Pulmonary artery endothelial cell (primary cell): ENCODE results near the gene PAPOLG. TPM values are rescaled to one million over a fixed set of nuclear protein-coding genes. Genes with fewer than 3 reads are reported as not detected.

Experiments
- DNase-seq: peaks from one replicate; pipeline ENCODE4 v3.0.0-alpha.2; 2011; ENCODE audit warnings: low read depth, low spot score
- total RNA-seq: library from RNA; depleted of rRNA; stranded (reverse); fragments of >200 nt; gene quantifications from 2 replicates; pipeline ENCODE4 v1.2.3, GENCODE V29; 2014

The PAPOLG gene
- 11.3 and 15.1 TPM in 2 replicates for total RNA-seq

DNA sequence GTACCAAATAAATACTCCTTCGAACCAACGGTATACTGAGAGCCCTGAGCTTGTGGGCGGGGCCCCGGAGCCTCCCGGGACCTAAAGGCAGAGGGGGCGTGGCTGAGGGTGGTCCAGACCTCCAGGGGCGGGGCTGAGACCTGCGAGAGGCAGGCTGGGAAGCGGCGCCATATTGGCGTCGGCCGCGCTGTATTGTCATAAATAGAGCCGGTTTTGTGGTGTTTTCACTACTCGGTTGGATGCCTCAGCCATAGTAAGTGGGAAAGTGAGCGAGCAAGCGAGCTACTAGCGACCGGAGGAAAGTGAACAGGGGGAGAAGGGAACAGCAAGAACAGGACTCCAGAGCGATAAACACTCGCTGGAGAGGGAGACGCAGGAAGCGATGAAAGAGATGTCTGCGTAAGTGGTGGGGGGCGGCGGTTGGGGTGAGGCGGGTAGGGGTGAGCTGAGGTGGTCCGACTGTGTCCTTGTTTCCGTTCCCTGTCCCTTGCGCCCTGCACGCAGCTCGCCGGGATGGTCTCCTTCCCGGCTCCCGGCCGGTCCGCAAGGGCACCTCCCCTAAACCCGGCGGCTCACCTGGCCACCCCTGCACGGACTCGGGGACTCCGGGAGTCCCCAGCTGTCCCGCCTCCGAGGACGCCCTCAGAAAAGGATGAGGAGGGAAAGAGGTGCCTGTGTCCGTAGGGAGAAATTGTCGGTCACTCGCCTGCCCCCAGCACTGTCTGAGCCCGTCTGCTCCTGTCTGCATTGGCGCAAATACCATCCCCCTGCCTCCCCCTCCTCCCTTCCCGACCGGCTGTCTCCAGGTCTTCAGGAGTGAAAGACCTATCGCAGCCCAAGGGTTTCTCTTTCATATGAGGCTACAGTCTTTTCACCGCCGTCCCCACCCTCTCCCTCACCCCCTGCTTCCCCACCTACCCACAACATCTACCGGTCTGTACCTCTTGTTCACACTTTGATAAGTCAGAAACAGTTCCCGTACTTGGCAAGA lies at the start of gene PAPOLG:
PAPOLG (plus strand) TSS at position 172 of the 991 bp plus-strand sequence; CDS start at position 383, 211 bp downstream.
- DNase-seq = peak; percentile 76

DNA sequence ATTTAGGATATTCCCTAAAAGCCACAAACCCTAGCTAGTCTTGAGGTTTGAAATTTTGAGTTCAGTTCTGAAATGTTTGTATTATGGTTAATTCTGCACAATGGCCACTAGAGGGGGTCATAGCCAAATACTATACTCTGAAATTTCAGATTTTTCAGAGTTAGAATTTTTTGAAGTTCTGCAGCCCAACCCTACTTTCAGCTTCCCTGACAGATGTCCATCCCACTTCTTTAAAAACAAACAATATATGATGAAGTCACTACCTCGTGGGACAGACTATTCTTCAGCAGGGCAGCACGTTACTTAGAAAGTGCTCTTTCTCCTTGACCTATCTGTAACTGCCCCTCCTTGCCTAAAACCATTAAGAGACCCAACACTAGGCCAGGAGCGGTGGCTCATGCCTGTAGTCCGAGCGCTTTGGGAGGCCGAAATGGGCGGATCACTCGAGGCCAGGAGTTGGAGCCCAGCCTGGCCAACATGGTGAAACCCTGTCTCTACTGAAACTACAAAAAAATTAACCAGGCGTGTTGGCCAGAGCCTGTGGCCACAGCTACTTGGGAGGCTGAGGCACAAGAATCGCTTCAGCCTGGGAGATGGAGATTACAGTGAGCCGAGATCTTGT lies 48.2 kb upstream of the PAPOLG start:
- no peak for DNase-seq

DNA sequence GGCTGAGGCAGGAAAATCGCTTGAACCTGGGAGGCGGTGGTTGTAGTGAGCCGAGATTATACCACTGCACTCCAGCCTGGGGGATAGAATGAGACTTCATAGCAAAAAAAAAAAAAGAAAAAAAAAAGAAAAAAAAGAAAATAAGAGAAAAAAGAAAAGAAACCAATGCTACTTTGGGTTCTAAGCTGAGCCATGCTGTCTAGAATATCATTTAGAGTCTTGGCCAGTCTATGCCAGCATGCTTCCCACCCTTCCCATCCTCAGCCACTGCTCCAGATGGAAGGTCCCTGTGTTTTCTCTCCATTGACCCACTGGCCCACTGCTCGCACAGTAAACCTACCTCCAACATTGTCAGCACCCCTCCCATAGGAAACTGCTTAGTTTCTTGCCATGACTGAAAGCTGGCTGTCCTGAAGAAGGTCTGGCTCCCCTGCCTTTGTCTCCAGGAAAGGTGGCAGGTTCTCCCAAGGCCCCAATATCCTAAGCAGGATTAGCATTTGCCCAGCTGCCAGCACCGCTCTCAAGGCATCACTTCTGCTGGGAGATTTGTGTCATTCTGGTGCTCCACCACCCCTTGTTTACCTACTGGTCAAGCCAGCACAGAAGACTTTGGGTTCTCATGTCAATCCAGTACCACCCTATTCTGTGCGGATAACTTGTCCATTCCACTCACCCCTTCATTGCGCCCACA lies 47.3 kb upstream of the PAPOLG start:
- DNase-seq = no peak

DNA sequence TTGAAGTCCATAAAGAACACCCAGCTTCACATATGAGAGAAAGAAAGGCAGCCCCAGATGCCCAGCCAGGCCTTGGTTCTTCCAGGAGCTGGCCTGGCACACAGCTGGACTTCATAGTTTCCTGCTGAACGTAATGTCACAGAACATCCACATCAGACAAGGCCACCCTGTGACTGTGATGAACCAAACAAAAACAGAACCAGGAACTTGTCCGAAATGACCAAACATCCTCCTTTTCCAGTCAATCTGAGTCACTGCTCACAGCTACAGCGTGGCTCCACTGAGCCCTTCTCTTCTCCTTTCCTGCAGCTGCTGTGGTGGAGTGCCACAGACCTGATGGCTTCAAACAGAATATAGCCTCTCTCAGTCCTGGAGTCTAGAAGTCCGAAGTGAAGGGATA lies 45.4 kb upstream of the PAPOLG start:
- no peak for DNase-seq

DNA sequence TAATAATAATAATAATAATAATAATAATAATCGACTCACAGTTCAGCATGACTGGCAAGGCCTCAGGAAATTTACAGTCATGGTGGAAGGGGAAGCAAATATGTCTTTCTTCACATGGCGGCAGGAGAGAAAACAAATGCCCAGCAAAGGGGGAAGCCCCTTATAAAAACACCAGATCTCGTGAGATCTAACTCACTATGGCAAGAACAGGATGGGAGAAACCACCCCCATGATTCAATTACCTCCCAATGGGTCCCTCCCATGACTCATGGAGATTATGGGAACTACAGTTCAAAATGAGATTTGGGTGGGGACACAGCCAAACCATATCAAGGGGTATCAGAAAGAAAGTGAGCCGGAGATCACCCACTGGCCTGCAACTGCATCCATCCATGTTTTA lies 40.5 kb upstream of the PAPOLG start:
- no peak for DNase-seq

DNA sequence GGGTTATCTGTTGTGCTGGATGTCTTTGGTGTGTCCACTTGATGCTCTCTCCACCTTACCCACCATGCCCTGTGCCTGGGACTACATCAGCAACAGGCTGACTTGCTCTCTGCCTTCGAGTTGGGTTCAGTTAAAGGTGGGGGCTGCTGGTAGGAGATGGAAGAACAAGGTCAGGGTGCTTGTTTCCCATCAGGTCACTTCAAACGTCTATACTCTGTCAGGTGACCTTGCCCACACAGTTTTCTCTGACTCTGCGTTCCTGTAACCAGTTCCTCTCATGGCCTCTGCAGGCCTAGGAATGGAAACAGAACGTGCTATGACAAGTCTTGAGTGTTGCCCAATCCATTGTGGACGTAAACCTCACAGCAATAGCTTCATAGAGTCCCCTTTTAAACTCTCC lies 38.4 kb upstream of the PAPOLG start:
- DNase-seq = no peak

DNA sequence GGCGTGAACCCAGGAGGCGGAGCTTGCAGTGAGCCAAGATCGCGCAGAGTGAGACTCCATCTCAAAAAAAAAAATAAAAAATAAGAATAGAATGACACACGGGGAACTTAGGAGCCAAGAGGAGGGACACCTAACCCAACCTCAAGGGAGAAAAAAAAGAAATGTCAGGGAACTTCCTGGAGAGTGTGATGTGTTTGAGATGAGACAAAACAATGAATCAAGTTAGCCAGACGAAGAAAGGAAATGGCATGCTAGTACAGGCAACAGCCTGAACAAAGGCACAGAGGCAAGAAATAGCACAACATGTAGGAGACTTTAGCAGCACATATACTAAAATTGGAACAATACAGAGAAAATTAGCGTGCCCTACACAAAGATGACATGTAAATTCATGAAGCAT lies 36.7 kb upstream of the PAPOLG start:
- DNase-seq = no peak

DNA sequence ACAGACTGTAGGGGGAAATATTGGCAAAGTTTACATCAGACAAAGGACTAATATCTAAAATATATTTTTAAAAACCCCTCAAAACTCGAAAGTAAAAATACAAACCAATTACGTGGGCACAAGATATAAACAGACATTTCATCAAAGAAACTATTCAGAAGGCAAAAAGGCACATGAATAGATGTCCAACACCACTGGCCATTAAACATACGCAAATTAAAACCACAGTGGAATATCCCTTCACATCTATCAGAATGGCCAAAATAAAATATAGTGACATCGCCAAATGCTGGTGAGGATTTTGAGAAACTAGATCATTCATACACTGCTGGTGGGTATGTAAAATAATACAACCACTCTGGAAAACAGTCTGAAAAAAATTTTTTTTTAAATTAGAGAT lies 30.6 kb upstream of the PAPOLG start:
- DNase-seq = no peak

DNA sequence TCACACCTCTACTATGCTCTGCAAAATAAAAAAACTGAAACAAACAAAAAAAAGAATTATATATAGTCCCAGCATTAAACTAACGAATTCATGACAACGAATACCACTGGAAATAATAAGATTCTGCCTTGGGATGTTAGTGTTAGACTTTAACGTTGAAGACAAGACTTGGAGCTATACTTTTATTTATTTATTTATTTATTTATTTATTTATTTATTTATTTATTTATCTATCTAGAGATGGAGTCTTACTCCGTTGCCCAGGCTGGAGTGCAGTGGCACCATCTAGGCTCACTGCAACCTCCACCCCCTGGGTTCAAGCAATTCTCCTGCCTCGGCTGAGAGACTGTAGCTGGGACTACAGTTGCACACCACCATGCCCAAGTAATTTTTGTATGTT lies 27.2 kb upstream of the PAPOLG start:
- no peak for DNase-seq

DNA sequence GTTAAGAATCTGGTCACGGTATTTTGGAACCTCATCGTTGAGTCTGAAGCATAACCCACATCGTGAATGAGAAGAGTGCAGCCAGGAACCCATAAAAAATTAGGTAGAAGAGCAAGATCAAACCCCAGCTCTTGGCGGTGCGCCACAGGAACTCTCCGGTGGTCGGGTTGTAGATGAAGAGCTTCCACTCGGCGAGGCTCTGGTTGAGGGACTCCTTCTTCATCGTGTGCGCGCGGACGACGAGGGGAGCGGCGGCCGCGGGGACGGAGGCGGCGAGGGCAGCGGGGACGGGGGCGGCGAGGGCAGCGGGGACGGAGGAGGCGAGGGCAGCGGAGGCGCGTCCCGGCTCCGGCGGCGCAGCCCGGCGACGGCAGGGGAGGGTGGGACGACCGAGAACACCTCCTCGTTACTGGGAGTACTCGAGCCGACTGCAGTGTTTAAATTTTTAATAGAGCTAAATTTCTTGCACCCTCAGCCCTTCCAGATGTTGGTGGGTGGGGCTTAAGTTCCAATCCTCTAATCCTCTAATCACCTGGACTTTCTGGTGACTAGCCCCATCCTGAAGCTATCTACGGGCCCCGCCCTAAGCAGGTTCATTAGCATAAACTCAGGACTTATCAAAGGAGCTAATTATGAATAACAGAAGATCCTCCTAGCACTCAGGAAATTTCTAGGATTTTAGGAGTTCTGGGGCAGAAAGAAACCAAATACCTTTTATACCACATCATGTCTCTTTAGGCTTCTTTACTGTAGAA lies 20.4 kb upstream of the PAPOLG start:
- DNase-seq = no peak

DNA sequence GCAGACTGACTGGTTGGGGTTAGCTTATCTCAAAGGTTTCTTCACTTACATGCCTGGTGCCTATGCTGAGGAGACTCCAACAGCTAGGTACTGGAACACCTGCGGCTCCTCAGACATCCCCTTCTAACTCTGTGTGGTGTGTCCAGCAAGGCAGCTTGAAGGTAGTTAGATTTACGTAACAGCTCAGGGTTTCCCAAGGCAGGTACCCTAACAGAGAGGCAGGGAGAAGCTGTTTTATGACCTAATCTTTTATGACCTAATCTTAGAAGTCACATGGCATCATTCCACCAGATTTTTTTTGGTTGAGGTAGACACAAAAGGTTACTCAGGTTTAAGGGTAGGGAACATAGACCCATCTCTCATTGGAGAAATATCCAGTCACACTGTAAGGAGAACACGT lies 17.4 kb upstream of the PAPOLG start:
- no peak for DNase-seq

DNA sequence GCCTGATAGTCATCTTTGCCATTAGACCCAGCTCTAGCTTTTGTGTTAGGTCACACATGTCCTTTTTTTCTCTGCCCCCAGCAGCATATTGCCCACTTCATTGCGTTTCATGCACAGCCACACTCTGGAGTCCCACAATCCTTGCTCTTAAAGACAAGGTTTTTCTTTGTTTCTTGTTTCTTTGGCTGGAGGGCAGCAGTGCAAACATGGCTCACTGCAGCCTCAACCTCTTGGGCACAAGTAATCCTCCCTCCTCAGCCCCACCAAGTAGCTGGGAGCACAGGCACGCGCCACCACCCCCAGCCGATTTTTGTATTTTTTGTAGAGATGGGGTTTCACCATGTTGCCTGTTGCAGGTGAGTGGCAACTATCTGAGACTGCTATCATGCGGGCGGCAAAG lies 16.9 kb upstream of the PAPOLG start:
- no peak for DNase-seq

DNA sequence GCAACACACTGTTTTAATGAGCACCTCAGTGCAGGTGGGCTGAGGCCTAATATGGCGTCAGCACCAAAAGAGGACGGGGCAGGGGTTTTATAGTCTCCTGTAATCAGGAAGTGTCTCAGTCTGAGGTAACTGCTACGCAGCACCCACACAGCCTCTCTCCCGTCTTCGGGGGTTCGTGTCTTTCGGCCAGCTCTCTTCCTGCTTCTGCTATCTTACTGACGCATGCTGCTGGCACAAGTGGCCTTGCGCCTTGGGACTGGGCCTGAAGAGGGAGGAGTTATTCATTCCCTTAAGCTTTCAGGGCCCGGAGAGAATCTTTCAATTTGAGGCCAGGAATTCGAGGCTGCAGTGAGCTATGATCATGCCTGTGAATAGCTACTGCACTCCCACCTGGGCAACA lies 14.5 kb upstream of the PAPOLG start:
- no peak for DNase-seq

DNA sequence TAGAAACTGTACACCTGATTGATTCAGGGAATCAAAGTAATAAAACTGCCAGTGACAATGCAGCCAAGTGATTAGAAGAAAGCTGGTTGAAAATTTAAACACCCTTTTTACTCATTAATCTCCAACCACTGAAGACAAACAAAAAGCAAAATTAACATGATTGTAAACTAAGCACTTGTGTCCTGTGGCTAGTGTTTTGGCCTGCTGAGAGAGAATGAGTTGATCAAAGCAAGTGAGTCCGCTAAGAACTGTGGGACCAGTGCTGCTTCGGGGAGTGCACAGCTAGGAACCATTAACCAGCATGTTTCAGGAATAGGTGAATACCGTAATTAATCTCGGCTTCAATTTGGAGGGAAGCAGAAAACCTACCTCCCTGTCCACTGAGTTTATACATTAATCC lies 13.6 kb upstream of the PAPOLG start:
- no peak for DNase-seq

DNA sequence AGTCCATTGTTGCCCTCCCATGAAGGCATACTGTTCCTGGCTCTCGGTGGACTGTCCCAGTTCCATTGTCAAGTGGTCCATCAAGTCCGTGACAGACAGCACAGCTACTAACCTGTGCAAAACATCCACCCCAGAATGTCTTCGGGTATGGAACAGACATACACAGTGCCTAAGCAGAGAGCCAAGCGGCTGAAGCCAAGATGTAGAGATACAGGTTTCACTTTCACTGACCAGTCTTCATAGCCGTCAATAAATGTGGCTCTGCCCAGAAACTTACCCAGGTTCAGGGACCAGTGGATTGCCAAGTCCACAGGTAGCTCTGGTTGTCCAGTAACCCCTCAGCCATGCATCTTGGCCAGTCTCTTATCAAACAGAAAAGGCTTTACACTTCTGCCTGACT lies 10.7 kb upstream of the PAPOLG start:
- no peak for DNase-seq

DNA sequence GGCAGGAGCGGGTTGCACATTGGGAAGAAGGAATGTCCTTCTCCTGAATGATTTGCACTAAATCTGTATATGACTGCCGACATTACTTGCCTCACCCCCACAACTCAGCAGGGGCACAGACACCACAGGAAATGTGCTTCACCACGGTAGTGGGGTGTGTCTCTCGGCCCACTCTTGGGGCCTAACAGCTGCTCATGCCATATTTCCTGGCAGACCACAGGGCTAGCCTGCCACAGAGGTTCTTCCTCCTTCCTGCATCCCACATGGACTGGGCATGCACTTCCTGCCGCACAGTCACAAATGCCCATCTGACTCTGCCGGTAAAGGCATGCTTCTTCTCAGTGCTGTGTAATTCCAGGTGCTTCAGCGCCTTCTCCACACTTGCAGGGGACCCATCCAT lies 10.3 kb upstream of the PAPOLG start:
- DNase-seq = no peak

DNA sequence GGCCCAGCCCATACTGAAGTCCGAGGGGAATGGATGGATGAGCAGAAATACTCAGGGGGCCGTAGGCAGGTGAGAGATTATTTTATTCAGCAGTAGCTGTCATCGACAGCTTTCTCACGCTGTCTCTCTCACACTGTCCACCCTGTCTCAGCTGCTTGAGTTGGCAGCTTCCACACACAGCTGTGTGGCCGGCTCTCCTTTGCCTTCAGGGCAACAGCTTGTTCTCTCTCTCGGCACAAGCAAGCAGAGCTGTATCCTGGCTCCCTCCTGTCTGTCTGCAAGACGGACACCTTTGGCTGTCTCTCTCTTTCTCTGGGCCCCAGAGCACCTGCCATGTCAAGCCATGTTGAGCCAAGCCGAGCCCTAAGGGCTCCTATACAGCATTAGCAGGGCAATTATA lies 9.8 kb upstream of the PAPOLG start:
- no peak for DNase-seq

DNA sequence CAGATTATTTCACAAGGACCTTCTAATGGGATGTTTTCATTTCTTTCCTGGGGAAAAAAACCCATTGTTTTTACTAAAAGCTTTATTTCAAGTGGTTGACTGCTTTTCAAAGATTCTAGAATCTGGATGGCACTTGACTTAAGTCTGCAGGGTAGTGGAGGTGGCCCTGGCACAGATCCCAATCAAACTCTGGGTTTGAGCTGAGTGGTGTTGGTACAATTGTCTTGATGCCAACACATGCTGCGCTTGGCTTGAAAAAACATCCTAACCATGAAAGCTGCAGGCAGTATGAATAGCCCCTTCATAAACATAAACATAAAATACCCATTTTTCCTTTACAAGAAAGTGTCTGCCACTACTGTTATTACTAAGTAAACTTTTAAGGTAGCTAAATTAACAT lies 3.6 kb downstream of the PAPOLG start:
- DNase-seq = no peak

DNA sequence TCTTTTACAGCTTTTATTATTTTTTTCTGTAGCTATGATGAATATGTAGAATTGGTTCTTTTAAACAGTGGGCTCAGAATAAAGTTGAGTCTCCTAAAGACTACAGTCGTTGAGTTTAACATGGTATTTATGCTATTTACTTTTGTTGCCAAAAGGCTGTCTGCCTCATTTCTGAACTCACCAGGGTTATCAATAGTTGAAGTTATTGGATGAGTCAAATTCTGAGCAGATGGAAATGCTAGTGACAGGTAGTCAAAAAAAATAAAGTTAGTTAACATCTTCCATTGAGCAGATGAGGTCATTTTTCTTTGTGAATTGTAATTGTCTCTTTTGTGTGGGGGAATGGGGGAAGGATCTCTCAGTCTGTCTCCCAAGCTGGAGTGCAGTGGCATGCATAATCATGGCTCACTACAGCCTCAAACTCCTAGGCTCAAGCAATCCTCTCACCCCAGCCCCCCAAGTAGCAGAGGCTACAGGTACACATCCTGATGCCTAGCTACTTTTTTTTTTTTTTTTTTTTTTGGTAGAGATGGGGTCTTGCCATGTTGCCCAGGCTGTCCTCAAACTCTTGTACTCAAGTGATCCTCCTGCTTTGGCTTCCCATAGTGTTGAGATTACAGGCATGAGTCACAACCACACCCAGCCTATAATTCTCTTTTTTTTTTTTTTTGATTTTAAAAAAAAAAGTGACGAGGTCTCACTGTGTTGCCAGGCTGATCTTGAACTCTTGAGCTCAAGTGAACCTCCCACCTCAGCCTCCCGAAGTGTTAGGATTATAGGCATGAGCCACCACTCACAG lies 8.9 kb downstream of the PAPOLG start:
- no peak for DNase-seq

DNA sequence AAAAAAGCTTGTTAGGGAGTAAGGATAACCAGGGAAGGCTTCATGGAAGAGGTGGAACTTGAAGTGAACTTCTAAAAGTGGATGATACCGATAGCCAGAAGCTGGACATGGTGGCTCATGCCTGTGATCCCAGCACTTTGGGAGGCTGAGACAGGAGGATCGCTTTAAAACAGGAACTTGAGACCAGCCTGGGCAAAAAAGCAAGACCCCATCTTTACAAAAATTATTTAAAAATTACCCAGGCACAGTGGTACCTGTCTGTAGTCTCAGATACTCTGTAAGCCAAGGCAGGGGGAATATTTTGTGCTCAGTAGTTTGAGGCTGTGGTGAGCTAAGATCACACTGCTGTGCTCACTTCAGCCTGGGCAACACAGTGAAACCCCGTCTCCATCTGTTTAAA lies 10.2 kb downstream of the PAPOLG start:
- DNase-seq = no peak

DNA sequence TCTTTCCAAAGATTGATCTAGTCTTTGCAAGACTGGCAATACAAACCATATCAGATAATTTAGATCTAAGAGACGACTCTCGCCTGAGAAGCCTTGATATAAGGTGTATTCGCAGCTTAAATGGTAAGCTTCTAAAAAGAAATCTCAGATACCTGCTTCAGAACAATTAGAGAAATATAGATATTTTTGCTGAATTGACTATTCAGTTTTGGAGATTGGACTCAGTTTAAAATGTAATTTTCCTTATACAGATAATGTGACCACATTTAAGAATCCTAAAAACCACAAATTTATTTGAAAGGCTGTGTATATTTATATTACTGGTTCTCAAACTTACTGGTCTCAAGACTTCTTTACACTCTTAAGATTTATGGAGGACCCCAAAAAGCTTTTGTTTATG lies 15.4 kb downstream of the PAPOLG start:
- DNase-seq = no peak
